ENCODE results near the gene SEC16A. TPM values are rescaled to one million over a fixed set of nuclear protein-coding genes. Genes with fewer than 3 reads are reported as not detected.

Gene SEC16A
- total RNA-seq, 1 donor from 2014 or later, result 102 TPM

- DNase-seq (ENCODE audit: low spot score), result no peak
Observed at GRCh38 chr9:136504512-136505348, 21.9 kb upstream of the SEC16A start.

- DNase-seq (ENCODE audit: low spot score), result no peak
Observed at GRCh38 chr9:136502940-136503550, 20.2 kb upstream of the SEC16A start.

- DNase-seq (ENCODE audit: low spot score), result no peak
Observed at GRCh38 chr9:136502196-136502595, 19.4 kb upstream of the SEC16A start.

GRCh38 chr9:136501686-136502085, 18.8 kb upstream of the SEC16A start:
- DNase-seq (ENCODE audit: low spot score), result no peak

GRCh38 chr9:136499935-136500910, 17.4 kb upstream of the SEC16A start:
- DNase-seq (ENCODE audit: low spot score), result no peak

- no peak for DNase-seq (ENCODE audit: low spot score)
Observed at GRCh38 chr9:136499071-136499934, 16.5 kb upstream of the SEC16A start.

- no peak for DNase-seq (ENCODE audit: low spot score)
Observed at GRCh38 chr9:136497916-136498695, 15.3 kb upstream of the SEC16A start.

GRCh38 chr9:136496801-136497620, 14.2 kb upstream of the SEC16A start:
- no peak for DNase-seq (ENCODE audit: low spot score)

- DNase-seq (ENCODE audit: low spot score), result no peak
Observed at GRCh38 chr9:136496181-136496580, 13.3 kb upstream of the SEC16A start.

- DNase-seq (ENCODE audit: low spot score), result no peak
Observed at GRCh38 chr9:136495238-136495800, 12.5 kb upstream of the SEC16A start.

GRCh38 chr9:136494531-136495215, 11.8 kb upstream of the SEC16A start:
- DNase-seq (ENCODE audit: low spot score), result no peak

GRCh38 chr9:136494012-136494411, 11.2 kb upstream of the SEC16A start:
- no peak for DNase-seq (ENCODE audit: low spot score)

GRCh38 chr9:136493567-136493971, 10.7 kb upstream of the SEC16A start:
- no peak for DNase-seq (ENCODE audit: low spot score)

GRCh38 chr9:136492978-136493522, 10.2 kb upstream of the SEC16A start:
- no peak for DNase-seq (ENCODE audit: low spot score)

- DNase-seq (ENCODE audit: low spot score), result no peak
Observed at GRCh38 chr9:136489731-136490130, 6.9 kb upstream of the SEC16A start.

GRCh38 chr9:136488247-136489214, 5.7 kb upstream of the SEC16A start:
- peak; percentile 78 for DNase-seq (ENCODE audit: low spot score)

GRCh38 chr9:136487672-136488071, 4.8 kb upstream of the SEC16A start:
- no peak for DNase-seq (ENCODE audit: low spot score)

Data from ureter (tissue), 1 donor.